CD4-positive, alpha-beta T cell treated with Interleukin-21 for 1 hour (primary cell): ENCODE measurements around the gene EPM2A.
"Not testable (repeated sequence)": the region's sequence is repeated elsewhere in the genome, so short reads cannot be mapped to it uniquely, and the experiment has no call there.

Experiments used
- DNase-seq: peaks from one replicate; pipeline ENCODE4 v3.0.0-alpha.2; 2020

Gene EPM2A

DNA sequence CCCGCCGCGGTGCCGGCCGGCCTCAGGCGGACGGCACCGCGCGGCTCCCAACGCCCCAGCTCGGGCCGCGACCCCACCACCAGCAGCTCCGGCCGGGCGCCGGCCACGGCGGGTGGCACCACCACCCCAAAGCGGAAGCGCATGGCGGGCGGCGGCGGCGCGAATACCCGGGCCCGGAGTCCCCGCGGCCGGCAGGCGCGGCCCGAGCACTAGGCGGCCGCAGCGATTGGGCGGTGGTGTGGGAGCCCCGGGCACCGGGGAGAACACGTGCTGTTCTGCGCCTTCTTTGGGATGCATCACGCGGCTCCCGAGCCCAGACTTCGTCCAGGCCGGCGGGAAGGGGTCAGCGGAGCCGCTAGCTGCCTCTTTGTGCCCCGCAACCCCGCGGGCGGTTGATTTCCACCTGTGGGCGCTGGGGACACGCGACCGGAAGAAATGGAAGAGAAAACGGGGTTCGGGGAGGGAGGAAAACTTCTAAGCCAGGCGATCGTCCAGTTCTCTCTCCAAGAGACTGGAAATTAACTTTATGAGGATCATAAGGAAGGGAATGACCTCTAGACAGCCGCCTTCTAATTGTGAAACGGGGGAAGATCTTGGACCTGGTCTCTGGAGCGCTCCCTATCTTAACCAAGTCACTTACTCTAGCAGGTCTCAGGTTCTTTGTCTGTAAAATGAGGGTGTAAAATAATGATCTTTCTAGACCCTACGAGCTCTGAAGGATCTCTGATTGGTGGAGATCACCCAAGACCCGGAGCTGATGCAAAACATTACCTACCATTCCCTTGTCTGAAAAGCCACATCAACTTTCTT, at the start of gene EPM2A:
EPM2A (minus strand) TSS at position 165 of the 810 bp plus-strand sequence; CDS start at position 143, 22 bp downstream.
- DNase-seq, result peak; percentile 70

DNA sequence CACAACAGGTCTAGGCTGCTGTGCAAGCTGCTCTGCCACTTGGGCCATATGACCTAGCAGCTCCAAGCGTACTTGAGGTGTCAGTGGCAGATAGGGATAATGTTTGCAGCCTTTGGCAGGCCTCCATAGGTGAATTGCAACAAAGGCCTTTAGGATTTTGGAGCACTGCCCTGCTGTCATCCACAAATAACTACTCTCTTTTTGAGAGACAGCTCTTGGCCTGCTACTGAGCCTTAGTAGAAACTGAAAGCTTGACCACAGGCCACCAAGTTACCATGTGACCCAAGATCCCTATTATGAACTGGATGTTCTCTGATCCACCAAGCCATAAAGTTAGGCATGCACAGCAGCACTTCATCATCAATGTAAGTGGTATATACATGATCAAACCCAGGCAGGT, 49.4 kb upstream of the EPM2A start:
- no peak for DNase-seq

- DNase-seq, result no peak
These were observed 48.5 kb upstream of the EPM2A start for GRCh38 chr6:145783796-145784195.

- no peak for DNase-seq
These were observed 37.5 kb upstream of the EPM2A start for GRCh38 chr6:145772846-145773245.

DNA sequence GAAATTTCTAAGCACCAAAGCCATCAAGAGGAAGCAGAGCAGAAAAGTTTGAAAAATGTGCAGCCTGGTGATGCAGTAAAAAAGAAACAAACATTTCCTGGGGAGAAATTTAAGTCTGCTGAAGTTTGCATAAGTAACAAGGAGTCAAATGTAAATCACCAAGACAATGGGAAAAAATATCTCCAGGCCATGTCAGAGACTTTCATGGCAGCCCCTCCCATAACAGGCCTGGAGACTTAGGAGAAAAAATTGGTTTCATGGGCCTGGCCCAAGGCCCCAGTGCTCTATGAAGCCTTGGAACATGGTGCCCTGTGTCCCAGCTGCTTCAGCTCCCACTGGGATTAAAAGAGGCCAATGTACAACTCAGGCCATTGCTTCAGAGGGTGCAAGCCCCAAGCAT, 30.1 kb upstream of the EPM2A start:
- no peak for DNase-seq

- no peak for DNase-seq
These were observed 28.4 kb upstream of the EPM2A start for GRCh38 chr6:145763742-145764141.

- peak; percentile 10 for DNase-seq
These were observed 26.3 kb upstream of the EPM2A start for GRCh38 chr6:145761584-145761983.

DNA sequence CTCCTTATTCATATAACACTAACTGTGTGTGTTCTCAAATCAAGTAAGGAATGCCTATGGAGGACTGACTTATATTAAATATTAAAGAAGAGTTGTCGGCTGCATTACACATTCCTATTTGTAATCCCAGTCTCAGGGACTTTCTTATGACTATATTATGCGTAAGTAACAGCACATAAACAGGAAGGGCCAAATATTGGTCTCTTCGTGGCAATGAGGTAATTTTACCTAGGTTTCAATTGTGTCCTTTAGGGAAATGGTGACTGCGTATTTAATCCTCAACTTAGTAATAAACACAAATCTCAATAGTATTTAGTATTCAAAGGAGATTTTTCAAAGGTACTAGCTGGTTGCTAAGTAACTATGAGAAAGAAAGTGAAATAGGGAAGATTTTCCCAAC, 22.8 kb upstream of the EPM2A start:
- DNase-seq, result no peak

- peak; percentile 9 for DNase-seq
These were observed 20.9 kb upstream of the EPM2A start for GRCh38 chr6:145756170-145756662.

GRCh38 chr6:145755682-145756081, 20.4 kb upstream of the EPM2A start:
- DNase-seq, result no peak

- no peak for DNase-seq
These were observed 17.3 kb upstream of the EPM2A start for GRCh38 chr6:145752638-145753037.

- DNase-seq, result no peak
These were observed 14.3 kb upstream of the EPM2A start for GRCh38 chr6:145749632-145750031.

DNA sequence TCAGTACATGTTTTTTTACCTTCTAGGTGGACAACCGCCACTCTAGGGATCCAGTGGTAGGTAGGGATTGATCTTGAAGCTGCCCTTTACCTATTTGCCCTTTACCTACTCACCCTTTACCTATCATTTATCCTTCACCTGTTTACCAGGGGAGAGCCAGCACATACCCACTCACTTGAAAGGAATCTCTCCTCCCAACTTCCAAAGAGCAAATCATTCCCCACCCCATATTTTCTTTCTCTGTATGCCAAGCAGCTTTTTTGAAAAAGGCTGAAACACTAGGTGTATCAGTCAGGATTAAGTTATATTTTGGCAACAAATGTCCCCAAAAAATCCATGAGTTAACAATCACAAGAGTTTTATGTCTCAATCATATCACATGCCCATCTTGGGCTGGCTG, 10.5 kb upstream of the EPM2A start:
- DNase-seq, result no peak

DNA sequence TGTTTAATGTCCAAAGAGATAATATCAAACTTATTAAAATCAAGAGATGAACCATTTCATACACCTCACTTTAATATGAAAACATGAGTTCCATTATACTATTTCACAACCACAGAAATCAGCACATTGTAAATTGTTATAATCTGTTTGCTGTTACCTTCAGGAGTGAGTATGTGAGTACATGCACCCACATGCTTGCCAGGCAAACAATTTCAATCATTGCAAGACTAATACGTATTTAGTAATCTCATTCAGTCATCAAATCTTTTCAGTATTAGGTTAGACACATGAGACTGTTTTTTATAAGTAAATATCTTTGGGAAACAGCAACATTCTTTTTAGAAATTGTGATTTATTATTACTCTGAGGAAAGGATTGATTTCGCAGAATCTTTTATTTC, 9.3 kb upstream of the EPM2A start:
- no peak for DNase-seq

GRCh38 chr6:145743332-145743731, 8.0 kb upstream of the EPM2A start:
- DNase-seq, result no peak

GRCh38 chr6:145742472-145742871, 7.2 kb upstream of the EPM2A start:
- not testable (repeated sequence) for DNase-seq

DNA sequence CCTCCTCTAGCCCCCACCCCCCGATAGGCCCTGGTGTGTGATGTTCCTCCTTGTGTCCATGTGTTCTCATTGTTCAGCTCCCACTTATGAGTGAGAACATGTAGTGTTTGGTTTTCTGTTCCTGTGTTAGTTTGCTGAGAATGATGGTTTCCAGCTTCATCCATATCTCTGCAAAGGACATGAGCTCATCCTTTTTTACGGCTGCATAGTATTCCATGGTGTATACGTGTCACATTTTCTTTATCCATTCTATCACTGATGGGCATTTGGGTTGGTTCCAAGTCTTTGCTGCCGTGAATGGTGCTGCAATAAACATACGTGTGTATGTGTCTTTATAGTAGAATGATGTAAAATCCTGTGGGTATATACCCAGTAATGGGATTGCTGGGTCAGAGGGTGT, 4.4 kb upstream of the EPM2A start:
- not testable (repeated sequence) for DNase-seq

GRCh38 chr6:145738265-145738664, 2.9 kb upstream of the EPM2A start:
- DNase-seq, result no peak

DNA sequence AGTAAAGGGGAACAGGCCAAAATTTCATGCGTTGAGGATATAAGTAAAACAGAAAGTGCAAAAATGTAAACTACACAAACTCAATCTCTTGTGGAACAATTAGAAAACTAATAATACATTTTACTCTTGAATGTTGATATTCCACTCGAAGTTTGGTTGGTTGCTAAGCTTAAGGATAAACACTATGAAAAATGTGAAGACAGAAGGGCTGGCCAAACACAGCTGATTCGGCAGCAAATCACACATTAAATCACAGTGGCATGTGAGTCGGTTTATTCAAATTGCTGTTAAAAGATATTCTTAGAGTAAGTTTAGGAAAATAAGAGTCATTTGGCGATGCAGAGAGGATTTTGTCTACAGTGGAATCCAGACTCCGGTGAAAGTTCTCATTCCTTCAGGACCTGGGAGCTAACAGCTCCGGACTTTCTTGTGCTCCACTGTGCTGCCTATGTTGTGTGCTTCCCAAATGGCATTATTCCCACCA, 1.4 kb upstream of the EPM2A start:
- DNase-seq, result no peak

DNA sequence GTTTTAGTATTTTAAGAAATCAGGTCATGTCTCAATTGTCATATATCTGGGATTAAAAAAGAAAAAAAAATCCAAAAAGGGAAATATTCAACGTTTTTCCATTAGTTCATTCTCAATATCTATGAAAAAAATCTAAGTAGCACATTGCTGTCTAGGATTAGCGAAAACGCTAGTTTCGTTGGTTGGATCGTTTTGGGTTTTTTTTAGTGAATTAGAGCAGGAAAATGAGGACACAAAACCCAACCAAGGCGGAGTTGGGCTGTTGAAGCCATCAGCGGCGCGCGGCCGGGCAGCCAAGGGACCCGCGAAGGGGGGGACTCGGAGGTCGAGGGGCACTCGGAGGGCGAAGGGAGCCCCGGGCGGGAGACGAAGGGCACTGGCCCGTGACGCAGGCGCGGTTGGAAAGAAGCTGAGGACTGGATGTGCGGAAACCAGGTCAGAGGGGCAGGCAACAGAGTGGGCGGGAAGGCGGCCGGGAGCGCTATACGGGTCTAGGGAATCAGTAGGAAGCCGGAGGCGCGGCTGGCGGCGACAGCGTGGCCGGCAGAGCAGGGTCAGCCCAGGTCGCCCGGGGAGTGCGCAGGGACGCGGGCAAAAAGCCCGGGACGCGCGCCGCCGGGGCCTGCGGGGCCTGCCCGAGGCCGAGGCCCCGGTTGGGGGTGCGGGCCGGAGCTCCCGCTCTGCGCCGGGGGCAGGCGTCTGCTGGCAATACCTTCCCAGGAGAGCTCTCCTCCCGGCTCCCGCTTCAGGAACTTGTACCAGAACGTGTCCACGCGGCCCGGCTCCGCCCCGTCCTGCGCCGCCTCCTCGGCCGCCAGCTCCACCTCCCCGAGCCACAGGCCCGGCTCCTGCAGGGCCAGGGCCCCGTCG, 599 bp downstream of the EPM2A start:
- peak; percentile 68 for DNase-seq

DNA sequence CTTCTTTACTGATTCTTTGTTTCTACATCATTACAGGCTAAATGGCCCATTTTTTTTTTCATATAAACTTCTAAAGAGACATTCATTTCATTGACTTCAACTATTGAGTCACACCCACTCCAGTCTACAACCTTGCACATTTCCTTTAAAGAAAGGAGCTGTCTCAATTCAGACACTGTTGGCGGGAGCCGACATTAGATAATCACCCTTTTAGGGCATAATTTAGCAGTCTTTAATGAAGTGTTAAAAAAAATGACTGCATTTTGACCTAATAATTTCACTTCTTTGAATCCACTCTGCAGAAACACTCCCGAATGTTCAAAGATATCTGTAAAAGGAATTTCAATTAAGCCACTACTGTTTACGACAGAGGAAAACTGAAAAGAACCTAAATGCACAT, 1.5 kb downstream of the EPM2A start:
- DNase-seq, result no peak

- no peak for DNase-seq
These were observed 2.1 kb downstream of the EPM2A start for GRCh38 chr6:145733207-145733606.

- DNase-seq, result no peak
These were observed 3.9 kb downstream of the EPM2A start for GRCh38 chr6:145731447-145731846.

GRCh38 chr6:145729887-145730286, 5.4 kb downstream of the EPM2A start:
- DNase-seq, result no peak
